NB4 (cell line): ENCODE data around the gene GABRB2.

Experiments
- DNase-seq: peaks from one replicate; pipeline ENCODE4 v3.0.0; 2010; ENCODE audit warnings: low read depth
- H3K4me3 ChIP-seq: one replicate; pipeline ENCODE4 v1.5.1; 2011; ENCODE audit warnings: mild to moderate bottlenecking, low read depth, low read length, moderate library complexity
- MYC ChIP-seq: IDR thresholded peaks from 2 replicates; pipeline ENCODE4 v1.6.1; 2011; ENCODE audit warnings: low read depth, low read length
- POLR2A ChIP-seq: IDR thresholded peaks from 2 replicates; pipeline ENCODE4 v1.6.1; 2011; ENCODE audit warnings: mild to moderate bottlenecking; ENCODE audit not compliant: insufficient read length; ENCODE audit errors: extremely low read depth
- TF ChIP-seq, protein P1 (sequence below): IDR thresholded peaks from one replicate; pipeline ENCODE4 v1.5.1; 2012; ENCODE audit warnings: low read depth, low read length
- TF ChIP-seq, protein P2 (sequence below): IDR thresholded peaks from 2 replicates; pipeline ENCODE4 v1.6.1; 2011; ENCODE audit warnings: low read depth, low read length

GABRB2 gene

DNA sequence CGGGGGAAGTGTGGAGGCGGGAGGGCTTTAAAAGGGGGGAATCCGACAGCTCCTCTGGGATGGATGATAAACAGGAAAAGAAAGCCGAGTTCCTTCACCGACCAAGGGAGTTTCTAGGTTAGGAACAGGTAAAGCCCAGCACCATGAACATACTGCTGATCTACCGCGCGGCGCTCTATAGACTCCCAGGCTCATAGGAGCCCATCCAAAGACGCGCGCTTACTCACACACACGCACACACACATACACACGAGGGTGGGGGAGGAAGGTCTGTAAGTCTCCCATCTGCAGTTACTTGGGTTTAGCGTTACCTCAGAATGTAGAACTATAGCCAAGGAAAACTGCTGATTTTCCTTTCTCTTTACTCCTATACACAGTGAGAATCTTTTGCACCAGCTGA, 2.6 kb upstream of the GABRB2 start:
- H3K4me3 ChIP-seq = no peak overlapping the region
- no peak for DNase-seq

DNA sequence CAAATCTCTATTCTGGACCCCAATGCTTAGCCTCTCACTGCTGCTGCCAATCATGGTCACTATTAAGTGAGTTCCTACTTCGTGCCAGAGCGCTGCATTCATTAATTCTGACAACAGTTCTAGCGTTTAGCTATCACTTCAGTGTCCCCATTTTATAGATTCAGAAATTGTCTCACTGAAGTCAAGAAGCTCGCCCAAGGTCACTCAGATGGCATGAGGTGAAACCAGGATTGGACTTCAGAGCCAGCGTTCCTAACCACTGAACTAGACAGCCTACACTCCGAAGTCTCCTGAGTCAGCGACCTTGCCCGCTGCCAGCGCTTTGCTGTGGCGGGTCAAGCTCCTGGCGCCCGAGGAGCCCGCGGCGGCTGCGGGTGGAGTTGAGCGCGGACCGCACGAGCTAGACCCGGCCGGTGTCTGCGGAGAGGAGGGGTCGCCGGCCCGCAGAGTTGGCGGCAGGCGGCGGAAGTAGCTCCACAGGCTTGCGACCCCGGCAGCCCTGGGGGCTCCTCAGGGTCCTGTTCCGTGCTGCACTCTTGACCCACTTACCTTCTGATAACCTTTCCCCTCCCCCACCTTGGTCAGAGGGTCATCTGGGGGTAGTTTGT, 2.1 kb upstream of the GABRB2 start:
- no peak for DNase-seq
- TF ChIP-seq, protein P1, sequence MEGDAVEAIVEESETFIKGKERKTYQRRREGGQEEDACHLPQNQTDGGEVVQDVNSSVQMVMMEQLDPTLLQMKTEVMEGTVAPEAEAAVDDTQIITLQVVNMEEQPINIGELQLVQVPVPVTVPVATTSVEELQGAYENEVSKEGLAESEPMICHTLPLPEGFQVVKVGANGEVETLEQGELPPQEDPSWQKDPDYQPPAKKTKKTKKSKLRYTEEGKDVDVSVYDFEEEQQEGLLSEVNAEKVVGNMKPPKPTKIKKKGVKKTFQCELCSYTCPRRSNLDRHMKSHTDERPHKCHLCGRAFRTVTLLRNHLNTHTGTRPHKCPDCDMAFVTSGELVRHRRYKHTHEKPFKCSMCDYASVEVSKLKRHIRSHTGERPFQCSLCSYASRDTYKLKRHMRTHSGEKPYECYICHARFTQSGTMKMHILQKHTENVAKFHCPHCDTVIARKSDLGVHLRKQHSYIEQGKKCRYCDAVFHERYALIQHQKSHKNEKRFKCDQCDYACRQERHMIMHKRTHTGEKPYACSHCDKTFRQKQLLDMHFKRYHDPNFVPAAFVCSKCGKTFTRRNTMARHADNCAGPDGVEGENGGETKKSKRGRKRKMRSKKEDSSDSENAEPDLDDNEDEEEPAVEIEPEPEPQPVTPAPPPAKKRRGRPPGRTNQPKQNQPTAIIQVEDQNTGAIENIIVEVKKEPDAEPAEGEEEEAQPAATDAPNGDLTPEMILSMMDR = no peak
- TF ChIP-seq MYC = no peak
- TF ChIP-seq POLR2A = no peak
- TF ChIP-seq, protein P2, sequence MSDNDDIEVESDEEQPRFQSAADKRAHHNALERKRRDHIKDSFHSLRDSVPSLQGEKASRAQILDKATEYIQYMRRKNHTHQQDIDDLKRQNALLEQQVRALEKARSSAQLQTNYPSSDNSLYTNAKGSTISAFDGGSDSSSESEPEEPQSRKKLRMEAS = no peak
- no peak overlapping the region for H3K4me3 ChIP-seq

More for the DNA sequence above, 2.6 kb upstream of the GABRB2 start:
- TF ChIP-seq, protein P2 = no peak
- no peak for TF ChIP-seq MYC
- TF ChIP-seq POLR2A = no peak
- TF ChIP-seq, protein P1 = no peak

DNA sequence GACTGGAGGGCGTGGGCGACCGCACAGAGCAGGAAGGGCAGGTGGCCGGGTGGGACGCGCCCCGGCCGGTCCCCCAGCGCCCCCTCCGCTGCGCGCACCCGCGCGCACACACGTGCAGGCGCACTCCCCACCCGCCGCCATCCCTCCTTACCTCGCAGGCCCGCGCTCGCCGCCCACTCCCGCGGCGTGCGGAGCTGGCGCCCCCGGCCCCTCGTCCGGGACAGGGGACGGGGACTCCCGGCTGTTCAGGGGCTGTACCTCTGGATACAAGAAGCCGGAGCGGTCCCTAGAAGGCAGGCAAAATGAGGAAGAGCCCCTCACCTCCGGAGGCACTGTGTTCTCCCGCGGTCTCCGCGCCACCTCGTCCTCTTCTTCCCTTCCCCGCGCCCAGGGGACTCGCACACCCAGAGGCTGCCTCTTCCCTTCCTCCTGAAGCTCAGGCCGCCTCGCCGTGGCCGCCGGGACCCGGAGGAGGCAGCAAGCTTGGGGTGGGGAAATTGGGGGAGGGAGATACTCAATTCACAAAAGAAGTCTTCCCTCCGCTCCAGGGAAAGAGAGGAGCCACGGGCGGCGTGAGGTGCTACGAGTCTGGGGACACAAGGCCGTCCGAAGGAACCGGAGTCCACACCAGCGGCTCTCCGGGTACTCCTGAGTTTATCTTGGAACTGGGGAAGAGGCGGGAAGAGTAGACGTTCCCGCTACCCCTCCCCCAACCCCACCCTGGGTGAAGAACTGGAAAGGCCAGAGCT, 1.4 kb upstream of the GABRB2 start:
- DNase-seq = peak; percentile 10
- TF ChIP-seq, protein P1 = no peak
- TF ChIP-seq, protein P2 = no peak
- TF ChIP-seq POLR2A (no peak), MYC (no peak)
- H3K4me3 ChIP-seq = no peak overlapping the region

DNA sequence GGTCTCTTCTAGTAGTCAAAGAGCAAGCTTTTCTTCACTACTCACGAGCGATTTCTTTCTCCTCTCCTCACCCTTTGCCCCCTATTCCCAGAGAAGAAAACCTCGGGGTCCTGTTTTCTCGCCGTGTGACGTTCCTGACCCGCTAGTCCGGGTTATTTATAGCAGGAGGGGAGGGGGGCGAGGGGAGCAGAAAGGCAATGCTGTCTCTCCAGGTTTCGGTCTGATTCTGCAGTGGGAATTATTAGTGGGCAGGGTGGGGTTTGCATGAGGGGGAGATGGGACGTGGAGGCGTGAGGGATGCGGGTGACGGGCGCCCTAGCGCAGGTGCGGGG, 847 bp upstream of the GABRB2 start:
- peak overlapping the region; percentile 25 for H3K4me3 ChIP-seq
- TF ChIP-seq, protein P1 = no peak
- no peak for TF ChIP-seq MYC
- TF ChIP-seq POLR2A = no peak
- TF ChIP-seq, protein P2 = no peak
- no peak for DNase-seq

DNA sequence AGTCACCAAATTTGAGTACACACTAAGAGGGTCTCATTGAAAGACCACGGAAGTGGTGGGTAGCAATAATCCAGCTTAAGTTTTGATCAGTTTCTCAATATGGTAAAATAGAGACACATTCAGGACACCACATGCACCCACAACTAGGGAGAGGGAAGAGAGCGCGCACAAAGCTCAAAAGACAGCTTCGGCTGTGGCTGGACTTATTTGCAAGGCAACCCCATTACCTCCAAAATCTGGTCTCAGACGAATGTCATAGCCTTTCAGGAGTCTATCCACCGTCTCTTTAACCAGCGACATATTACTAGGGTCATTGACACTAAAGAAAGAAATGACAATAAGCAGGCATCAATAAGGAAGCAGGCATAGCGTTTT, 443 bp downstream of the GABRB2 start:
- DNase-seq = no peak
- no peak for TF ChIP-seq MYC
- TF ChIP-seq, protein P2 = no peak
- TF ChIP-seq POLR2A = no peak
- TF ChIP-seq, protein P1 = no peak
- peak overlapping the region; percentile 67 for H3K4me3 ChIP-seq
